ENCODE results near the gene WDR18.
"Not testable (repeated sequence)": the region's sequence is repeated elsewhere in the genome, so short reads cannot be mapped to it uniquely, and the experiment has no call there.

WDR18 gene

GRCh38 chr19:1009041-1009980 is 25.2 kb downstream of the WDR18 start:
- no peak for DNase-seq

DNA sequence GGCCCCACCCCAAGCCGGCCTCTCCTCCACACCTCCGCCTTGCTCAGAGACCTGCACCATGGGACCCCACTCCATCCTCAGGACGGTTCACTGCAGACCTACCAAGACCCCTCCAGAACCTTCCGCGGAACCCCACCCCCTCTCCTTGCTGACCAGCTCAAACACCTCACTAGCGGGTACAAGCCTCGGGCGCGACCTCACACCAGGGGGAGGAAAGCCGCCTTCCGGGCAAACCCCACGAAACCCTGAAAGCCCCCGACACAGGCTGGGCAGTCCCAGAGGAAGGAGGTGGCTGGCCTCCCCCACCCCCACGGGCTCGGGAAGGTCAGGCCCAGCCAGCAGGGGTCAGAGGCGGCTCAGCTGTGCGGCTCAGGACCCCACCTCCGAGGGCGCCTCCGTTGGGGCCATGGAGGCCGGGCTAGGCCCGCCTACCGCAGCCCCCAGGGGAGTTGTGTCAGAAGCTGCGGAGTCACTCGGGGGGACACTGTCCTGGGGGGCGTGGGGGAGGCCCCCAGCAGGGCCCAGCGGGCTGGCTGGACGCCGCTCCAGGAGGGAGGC is 25.9 kb downstream of the WDR18 start:
- DNase-seq = no peak

DNA sequence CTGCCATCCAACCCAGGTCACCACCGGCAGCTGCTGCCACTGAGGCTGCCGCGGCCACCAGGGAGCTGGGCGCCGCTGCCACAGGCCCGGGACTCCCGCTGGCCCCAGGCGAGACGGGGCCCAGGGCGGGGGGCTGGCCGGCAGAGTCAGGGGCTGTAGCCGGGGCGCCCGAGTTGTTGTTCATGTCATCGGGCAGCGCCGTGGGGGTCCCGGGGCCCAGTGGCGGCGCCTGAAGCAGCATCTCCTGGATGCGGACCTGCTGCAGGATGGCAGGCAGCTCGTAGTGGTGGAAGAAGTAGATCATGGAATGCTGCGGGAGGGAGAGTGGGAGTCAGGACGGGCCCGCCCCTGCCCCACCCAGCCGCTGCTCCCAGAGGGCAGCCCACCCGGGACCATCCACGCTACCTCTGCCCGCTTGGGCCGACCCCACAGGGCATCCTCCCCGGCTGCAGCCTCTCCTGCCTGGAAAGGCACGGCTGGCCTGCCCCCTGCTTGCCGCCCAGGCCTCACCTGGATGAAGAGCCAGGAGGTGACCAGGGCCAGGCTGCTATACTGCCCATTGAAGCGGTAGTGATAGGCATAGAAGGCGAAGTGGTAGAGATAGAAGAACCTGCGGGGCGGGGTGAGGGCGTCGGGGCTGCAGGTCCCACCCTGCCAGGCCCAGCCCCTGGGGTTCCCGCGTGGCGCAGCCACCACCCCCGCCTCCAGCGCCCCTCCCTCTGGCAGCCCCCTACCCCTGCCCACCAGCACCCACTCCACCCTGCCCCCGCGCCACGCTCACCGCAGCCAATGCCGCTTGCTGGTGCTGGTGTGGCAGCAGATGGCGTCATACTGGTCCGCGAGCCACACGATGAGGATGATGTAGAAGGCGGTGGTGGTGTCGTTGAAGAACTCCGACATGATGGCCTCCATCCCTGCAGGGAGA is 26.7 kb downstream of the WDR18 start:
- no peak for DNase-seq

DNA sequence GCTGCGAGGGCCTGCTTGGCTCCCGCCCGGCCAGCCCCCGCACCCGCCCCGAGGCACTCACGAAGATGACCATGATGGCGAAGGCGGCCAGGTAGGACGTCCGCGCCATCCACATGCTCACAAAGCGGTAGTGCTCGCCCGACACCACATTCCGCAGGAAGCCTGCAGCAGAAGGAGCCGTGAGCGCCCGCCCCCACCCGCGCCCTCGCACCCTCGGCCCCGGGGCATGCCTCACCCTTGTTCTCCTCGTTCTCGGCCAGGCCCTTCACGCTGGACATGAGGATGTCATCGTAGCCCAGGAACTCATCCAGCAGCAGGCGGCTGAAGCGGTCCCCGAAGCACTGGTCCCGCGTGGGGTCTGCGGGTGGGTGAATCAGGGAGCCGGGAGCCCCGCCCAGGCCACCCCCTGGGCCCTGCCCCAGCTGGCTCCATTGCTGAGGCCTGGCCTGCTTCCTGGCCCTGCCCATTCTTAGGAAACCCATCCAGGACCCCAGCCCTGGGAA is 27.7 kb downstream of the WDR18 start:
- DNase-seq = no peak

- DNase-seq = no peak
Observed at GRCh38 chr19:1012334-1012733, 28.2 kb downstream of the WDR18 start.

DNA sequence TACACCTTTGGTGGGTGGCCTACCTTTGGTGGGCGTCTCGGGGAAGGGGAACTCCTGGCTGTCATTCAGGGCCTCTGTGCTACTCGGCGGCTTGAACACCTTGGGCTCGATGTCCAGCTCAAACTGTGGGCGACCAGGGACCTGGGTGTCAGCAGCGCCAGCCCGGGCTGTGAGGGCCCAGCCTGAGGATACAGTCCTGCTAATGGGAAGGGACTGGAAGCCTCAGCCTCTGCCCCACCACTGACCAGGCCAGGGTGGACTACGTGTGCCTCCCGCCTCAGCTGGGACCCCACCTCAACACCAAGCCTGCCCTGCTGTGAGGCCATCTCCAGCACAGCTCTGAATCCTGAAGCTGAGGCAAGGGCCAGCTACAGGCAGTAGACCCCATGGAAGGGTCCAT is 29.1 kb downstream of the WDR18 start:
- DNase-seq = no peak

DNA sequence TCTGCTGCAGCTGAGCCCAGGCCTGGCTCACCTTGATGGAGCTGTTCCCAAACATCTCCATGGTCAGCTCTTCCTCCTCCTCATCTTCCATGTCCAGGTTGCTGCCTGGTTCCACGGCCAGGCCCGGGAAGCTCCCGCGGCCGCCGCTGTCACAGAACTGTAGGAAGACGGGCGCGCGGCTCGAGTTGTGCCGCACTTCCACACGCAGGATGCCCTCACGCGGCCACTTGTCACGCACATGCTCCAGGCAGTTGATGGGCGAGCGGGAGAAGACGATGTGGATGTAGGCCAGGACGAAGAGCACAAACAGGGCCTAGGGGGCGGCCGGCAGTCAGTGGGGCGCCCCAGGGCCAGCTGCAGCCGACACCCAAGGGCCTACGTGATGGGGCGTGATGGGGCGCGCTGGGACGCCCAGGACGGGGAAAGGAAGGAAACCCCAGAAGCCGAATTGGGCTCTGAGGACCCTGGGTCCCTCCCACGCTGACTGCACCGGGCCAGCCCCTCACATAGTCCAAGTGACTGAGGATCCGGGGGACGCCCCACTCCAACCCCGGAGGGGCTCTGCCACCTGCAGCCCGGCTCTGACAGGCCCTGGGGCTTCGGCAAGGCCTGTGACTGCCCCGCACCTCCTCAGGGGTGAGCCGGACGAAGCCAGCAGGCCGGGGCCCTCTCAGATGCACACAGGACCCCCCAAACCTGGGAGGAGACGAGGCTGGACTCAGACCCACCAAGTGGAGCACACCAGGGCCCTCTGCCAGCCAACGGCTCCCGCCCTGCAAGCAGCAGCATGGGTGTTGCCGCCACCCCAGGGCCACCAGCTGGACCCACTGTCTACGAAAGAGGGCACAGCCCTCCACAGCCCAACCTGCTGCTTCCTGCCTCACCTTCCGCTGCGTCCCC is 30.3 kb downstream of the WDR18 start:
- no peak for DNase-seq

DNA sequence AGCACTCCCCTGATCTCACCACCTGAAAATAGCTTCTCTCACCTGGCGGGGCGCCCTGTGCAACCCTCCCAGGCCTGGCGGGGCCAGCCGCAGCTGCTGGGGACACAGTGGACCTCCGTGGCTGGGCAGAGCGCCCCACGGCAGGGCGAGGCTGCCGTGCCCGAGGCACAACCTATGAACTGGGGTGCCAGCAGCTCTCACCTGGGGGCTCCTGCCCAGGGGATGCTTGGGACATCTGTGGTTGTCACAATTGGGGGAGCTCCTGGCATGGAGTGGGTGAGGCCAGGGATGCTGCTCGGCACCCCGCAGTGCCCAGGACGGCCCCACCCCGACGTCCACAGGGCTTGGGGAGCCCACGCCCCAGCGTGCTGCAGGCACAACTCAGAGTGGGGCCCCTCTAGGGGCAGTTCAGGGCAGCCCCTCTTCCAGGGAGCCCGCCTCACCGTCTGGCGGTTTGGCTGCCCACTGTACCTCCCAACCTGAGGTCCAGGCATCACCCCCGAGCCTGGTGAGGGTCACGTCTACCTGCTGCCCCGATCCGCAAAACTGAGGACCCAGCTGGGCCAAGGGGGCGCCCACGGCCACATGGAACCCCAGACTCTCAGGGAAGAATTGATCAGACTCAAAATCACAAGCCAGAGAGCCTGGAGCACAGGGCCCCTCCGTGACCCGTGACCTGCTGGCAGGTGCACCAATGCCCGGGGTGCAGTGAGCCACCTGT is 31.1 kb downstream of the WDR18 start:
- DNase-seq = no peak

DNA sequence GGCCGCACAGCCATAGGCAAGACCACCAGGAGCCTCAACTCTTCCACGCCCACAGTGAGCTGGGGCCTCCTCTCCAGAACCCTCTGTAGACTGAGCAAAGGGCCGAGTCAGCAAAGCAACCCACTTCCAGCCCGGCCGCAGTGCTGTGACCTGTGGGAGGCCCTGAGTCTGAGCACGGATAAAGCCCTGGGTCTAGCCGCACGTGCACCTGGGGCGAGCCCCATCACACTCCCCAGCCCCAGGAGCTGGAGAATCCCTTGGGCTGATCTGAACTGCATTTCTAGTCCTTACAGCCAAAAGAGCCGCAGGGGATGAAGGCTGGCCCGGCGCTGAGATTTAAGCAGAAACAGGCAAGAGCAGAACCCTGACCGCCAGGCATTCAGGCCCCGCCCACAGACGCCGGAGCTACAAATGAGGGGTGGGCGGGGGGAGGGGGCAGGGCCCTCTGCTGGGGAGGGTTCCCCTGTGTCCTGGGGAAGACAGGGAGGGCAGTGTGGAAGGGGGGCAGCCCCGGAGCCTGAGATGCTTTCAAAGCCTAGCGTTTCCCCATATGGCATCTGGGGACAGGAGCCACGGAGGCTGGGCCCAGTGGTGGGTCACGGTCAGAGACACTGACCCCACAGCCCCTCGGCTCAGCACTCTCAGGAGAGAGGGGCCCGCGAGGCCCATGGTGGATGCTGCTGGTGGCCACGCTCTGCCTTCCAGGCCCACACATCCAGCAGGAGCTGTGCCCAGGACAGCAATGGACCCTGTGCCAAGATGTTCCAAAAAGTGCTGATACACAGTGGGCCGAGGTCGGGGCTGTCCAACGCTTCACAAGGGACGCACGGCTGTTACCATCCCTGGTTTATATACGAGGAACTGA is 31.9 kb downstream of the WDR18 start:
- DNase-seq = no peak

DNA sequence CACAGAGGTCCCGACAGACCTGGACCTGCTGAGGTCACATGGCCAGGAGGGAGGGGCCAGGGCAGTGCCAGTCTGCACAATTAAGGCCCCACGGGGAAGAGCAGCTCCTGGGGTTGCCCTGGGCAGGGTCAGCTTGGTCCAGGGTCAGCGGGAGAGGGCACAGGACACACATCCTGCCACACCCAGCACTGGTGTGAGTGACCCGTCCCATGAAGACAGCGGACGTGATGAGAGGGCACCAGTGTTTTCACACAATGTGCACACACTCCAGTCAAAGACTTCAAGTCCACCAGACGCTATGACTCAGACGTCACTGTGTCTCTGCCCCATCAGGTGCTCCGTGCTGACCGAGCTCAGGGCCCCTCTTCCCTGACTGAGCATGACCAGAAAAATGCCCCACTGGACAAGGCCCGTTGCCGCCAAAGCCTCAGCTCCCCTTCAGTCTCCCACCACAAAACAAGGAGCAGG is 32.5 kb downstream of the WDR18 start:
- no peak for DNase-seq

GRCh38 chr19:1017115-1017905 is 33.2 kb downstream of the WDR18 start:
- DNase-seq = no peak

GRCh38 chr19:1017906-1018305 is 33.8 kb downstream of the WDR18 start:
- DNase-seq = no peak

DNA sequence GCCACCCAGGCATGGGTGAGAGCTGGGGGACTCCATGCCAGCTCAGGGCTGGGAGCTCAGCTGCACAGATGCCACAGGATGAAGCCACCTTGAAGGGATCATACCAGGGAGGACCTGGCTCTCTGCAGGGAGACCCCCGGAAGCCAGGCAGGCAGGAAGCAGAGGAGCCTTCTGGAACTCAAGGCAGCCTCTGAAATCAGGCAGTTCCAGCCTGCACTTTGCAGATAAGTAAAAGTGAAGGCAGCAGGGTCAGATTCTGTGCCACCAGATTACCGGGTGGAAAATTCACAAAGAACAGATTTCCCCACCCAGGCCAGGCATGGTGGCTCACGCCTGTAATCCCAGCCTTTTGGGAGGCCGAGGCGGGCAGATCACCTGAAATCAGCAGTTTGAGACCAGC is 34.2 kb downstream of the WDR18 start:
- DNase-seq = no peak

DNA sequence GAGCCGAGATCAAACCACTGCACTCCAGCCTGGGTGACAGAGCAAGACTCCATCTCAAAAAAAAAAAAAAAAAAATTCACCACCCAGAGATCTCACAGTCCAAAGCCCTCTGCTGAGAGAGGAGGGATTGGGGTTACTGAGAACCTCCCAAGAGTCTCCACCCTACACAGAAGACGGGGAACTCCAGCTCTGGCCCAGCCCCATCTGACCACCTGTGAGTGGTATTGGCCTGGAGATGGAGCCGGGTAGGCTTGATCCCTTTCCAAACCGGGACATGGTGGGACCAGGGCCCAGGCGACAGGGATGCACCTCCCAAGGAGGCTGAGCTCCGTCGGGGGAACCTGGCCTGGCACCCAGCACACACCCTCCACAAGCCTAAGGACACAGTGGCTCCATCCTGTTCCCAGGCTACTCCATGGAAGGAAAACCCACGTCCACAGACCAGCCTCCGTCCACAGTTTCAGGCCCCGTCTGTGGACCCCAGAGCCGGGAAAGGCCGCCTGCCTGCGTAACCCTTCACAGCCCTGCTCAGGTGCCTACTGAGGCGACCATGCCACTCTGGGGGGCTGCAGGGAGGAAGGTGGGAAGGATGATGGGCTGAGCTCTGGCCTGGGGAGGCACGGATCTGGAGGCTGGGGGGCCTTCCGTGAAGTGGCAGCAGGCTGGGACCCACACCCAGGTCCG is 34.9 kb downstream of the WDR18 start:
- DNase-seq = no peak

GRCh38 chr19:1019616-1019961 is 35.4 kb downstream of the WDR18 start:
- DNase-seq = no peak

- DNase-seq = no peak
Observed at GRCh38 chr19:1019980-1020867, 36.1 kb downstream of the WDR18 start.

- peak; percentile 98 for DNase-seq
Observed at GRCh38 chr19:1020868-1021425, 36.8 kb downstream of the WDR18 start, which contains the start of gene TMEM259. TSS of gene TMEM259 (minus strand) at chr19:1021123. CDS start at chr19:1020996, 127 bp downstream.

DNA sequence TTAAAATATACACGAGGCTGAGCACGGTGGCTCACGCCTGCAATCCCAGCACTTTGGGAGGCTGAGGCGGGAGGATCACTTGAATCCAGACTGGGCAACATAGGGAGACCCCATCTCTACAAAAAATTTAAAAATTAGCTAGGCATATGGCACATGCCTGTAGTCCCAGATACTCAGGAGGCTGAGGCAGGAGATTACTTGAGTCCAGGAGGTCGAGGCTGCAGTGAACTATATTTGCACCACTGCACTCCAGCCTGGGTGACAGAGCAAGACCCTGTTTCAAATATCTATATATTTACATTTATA is 39.7 kb downstream of the WDR18 start:
- DNase-seq = not testable (repeated sequence)

Data from CD4-positive, alpha-beta T cell treated with Interleukin-21 for 1 hour (primary cell).